GM23338 (cell line): Measurements from ENCODE around the gene MRPS14. TPM values are rescaled to one million over a fixed set of nuclear protein-coding genes. Genes with fewer than 3 reads are reported as not detected.

Experiments
- ATAC-seq: fragments of 200-7000 bp; cut with Tn5 transposase; 3 replicates; pipeline ENCODE4 v1.9.1; 2020
- DNase-seq: peaks from one replicate; pipeline ENCODE4 v3.0.0-alpha.2; 2015; ENCODE audit warnings: low spot score
- H2AFZ ChIP-seq: fragments of 200-600 bp; sonication (generic); 2 replicates; pipeline ENCODE4 v1.8.0; 2016; ENCODE audit warnings: antibody characterized with exemption, mild to moderate bottlenecking, moderate library complexity
- H3F3A ChIP-seq: fragments of 200-600 bp; sonication (generic); replicated peaks from 2 replicates; pipeline ENCODE4 v1.8.0; 2017; ENCODE audit warnings: antibody characterized with exemption, mixed run types, low read depth
- H3K27ac ChIP-seq: fragments of 200-600 bp; sonication (generic); 2 replicates; pipeline ENCODE4 v1.6.1; 2016; ENCODE audit warnings: low read depth
- H3K27me3 ChIP-seq: fragments of 200-600 bp; sonication (generic); 2 replicates; pipeline ENCODE4 v1.8.0; 2016; ENCODE audit warnings: mild to moderate bottlenecking, mixed run types, moderate library complexity; ENCODE audit not compliant: insufficient read depth
- H3K36me3 ChIP-seq: fragments of 200-600 bp; sonication (generic); 2 replicates; pipeline ENCODE4 v1.8.0; 2016; ENCODE audit warnings: mild to moderate bottlenecking; ENCODE audit not compliant: insufficient read depth
- H3K4me1 ChIP-seq: fragments of 200-600 bp; sonication (generic); 2 replicates; pipeline ENCODE4 v1.8.0; 2016; ENCODE audit warnings: mild to moderate bottlenecking, moderate library complexity; ENCODE audit not compliant: insufficient read depth
- H3K4me2 ChIP-seq: fragments of 200-600 bp; sonication (generic); 2 replicates; pipeline ENCODE4 v1.7.1; 2017; ENCODE audit warnings: mixed run types
- H3K4me3 ChIP-seq: fragments of 200-600 bp; sonication (generic); 2 replicates; pipeline ENCODE4 v1.6.1; 2016; ENCODE audit warnings: mixed run types
- H3K79me2 ChIP-seq: fragments of 200-600 bp; sonication (generic); replicated peaks from 2 replicates; pipeline ENCODE4 v1.8.0; 2017; ENCODE audit warnings: mild to moderate bottlenecking; ENCODE audit not compliant: insufficient read depth
- H3K9me2 ChIP-seq: fragments of 200-600 bp; sonication (generic); 2 replicates; pipeline ENCODE4 v1.8.0; 2017; ENCODE audit not compliant: insufficient read depth
- H4K20me1 ChIP-seq: fragments of 200-600 bp; sonication (generic); replicated peaks from 2 replicates; pipeline ENCODE4 v1.8.0; 2017; ENCODE audit warnings: mild to moderate bottlenecking; ENCODE audit not compliant: insufficient read depth
- H3K27ac Mint-ChIP-seq: 2 replicates; pipeline ENCODE4 v1.8.0; 2020; ENCODE audit warnings: inconsistent platforms, mild to moderate bottlenecking, moderate library complexity, mixed read lengths
- H3K27me3 Mint-ChIP-seq: 3 replicates; pipeline ENCODE4 v1.8.0; 2022; ENCODE audit warnings: low read depth, mild to moderate bottlenecking, moderate library complexity, mixed read lengths, inconsistent platforms; ENCODE audit not compliant: insufficient read depth, poor library complexity
- H3K36me3 Mint-ChIP-seq: 3 replicates; pipeline ENCODE4 v1.8.0; 2021; ENCODE audit warnings: low read depth, mild to moderate bottlenecking, inconsistent platforms, moderate library complexity, mixed read lengths
- H3K4me1 Mint-ChIP-seq: 3 replicates; pipeline ENCODE4 v1.8.0; 2020; ENCODE audit warnings: mild to moderate bottlenecking, inconsistent platforms, mixed read lengths
- H3K4me3 Mint-ChIP-seq: 3 replicates; pipeline ENCODE4 v1.8.0; 2021; ENCODE audit warnings: moderate library complexity, mild to moderate bottlenecking, inconsistent platforms, mixed read lengths
- H3K9me3 Mint-ChIP-seq: 3 replicates; pipeline ENCODE4 v1.8.0; 2020; ENCODE audit warnings: moderate library complexity, mild to moderate bottlenecking, inconsistent platforms, mixed read lengths
- CREB1 ChIP-seq: fragments of 250-450 bp; sonication (Bioruptor Pico); IDR thresholded peaks from 2 replicates; pipeline ENCODE4 v1.5.0; 2020; ENCODE audit warnings: low read depth, mild to moderate bottlenecking, moderate library complexity
- ETS1 ChIP-seq: IDR thresholded peaks from 2 replicates; pipeline ENCODE4 v1.6.1; 2016; ENCODE audit warnings: antibody characterized with exemption
- EZH2 ChIP-seq: fragments of 200-600 bp; sonication (generic); IDR thresholded peaks from one replicate; pipeline ENCODE4 v1.8.0; 2017; ENCODE audit warnings: antibody characterized with exemption, mild to moderate bottlenecking, low read depth; ENCODE audit not compliant: unreplicated experiment
- EZH2phosphoT487 ChIP-seq: fragments of 200-600 bp; sonication (generic); IDR thresholded peaks from one replicate; pipeline ENCODE4 v1.8.1; 2018; ENCODE audit warnings: antibody characterized with exemption; ENCODE audit not compliant: unreplicated experiment
- JUNB ChIP-seq: IDR thresholded peaks from one replicate; pipeline ENCODE4 v1.6.1; 2016; ENCODE audit warnings: antibody characterized with exemption; ENCODE audit not compliant: unreplicated experiment
- NANOG ChIP-seq: IDR thresholded peaks from 2 replicates; pipeline ENCODE4 v1.6.1; 2016; ENCODE audit warnings: antibody characterized with exemption, borderline replicate concordance
- POLR2AphosphoS5 ChIP-seq: IDR thresholded peaks from 2 replicates; pipeline ENCODE4 v1.6.1; 2016; ENCODE audit warnings: antibody characterized with exemption, low read depth
- STAT1 ChIP-seq: IDR thresholded peaks from one replicate; pipeline ENCODE4 v1.6.1; 2016; ENCODE audit warnings: antibody characterized with exemption; ENCODE audit not compliant: unreplicated experiment
- ZNF114 ChIP-seq: fragments of 250-450 bp; sonication (Bioruptor Pico); IDR thresholded peaks from 2 replicates; pipeline ENCODE4 v1.5.0; 2020; ENCODE audit warnings: mild to moderate bottlenecking, moderate library complexity
- ZNF331 ChIP-seq: fragments of 250-450 bp; sonication (Bioruptor Pico); IDR thresholded peaks from 2 replicates; pipeline ENCODE4 v1.5.0; 2020; ENCODE audit warnings: low read depth, mild to moderate bottlenecking, moderate library complexity
- ZNF462 ChIP-seq: fragments of 250-450 bp; sonication (Bioruptor Pico); IDR thresholded peaks from 2 replicates; pipeline ENCODE4 v1.5.0; 2020; ENCODE audit warnings: mild to moderate bottlenecking, moderate library complexity
- polyA plus RNA-seq: library from polyadenylated mRNA; unstranded; fragments of >200 nt; fragmentation: Nextera tagmentation; extraction: Ambion mirVana; gene quantifications from 2 replicates; pipeline ENCODE4 v1.2.1, GENCODE V29; 2016
- total RNA-seq: library from RNA; depleted of rRNA; stranded (reverse); fragments of >200 nt; shearing (Covaris generic); gene quantifications from 2 replicates; pipeline ENCODE4 v1.2.3, GENCODE V29; 2014
- TF ChIP-seq, protein P1 (sequence below), 2 experiments: fragments of 200-600 bp in 1 of 2; sonication (generic) in 1 of 2; conservative IDR thresholded peaks; 2 replicates each; pipeline versions ENCODE4 v1.5.1 to v1.6.1; 2016 to 2017; ENCODE audit warnings: antibody characterized with exemption in 2 of 2, low read depth in 2 of 2, mild to moderate bottlenecking in 2 of 2, moderate library complexity in 1 of 2
- TF ChIP-seq, protein P2 (sequence below): IDR thresholded peaks from one replicate; pipeline ENCODE4 v1.6.1; 2018; ENCODE audit warnings: antibody characterized with exemption; ENCODE audit not compliant: unreplicated experiment

MRPS14 gene
- total and polyA plus RNA-seq, 2 experiments from 2014 or later = 18.5 to 75.7 TPM

GRCh38 chr1:174965362-174966007, 57.7 kb downstream of the MRPS14 start:
- H3K4me3 Mint-ChIP-seq = no peak overlapping the region
- Histone ChIP-seq H2AFZ (no peak overlapping the region), H3F3A (no peaks in the 10 kb centered on the region), H4K20me1 (peaks cover 11% of the 10 kb centered on the region), H3K79me2 (0 out of 2 replicates have a peak, but pooled peaks cover 9% of the 10 kb centered on the region), H3K4me3 (no peak overlapping the region), H3K27ac (peak overlapping the region; percentile 72), H3K27me3 (no peaks in the 10 kb centered on the region), H3K4me2 (no peak overlapping the region), H3K9me2 (no peaks in the 10 kb centered on the region), H3K4me1 (peaks cover 11% of the 10 kb centered on the region; the same call in 1 of the 2 replicates), H3K36me3 (peaks cover 22% of the 10 kb centered on the region; the same call in 1 of the 2 replicates)
- ATAC-seq (peak; percentile 45), DNase-seq (no peak)
- TF ChIP-seq, protein P1, sequence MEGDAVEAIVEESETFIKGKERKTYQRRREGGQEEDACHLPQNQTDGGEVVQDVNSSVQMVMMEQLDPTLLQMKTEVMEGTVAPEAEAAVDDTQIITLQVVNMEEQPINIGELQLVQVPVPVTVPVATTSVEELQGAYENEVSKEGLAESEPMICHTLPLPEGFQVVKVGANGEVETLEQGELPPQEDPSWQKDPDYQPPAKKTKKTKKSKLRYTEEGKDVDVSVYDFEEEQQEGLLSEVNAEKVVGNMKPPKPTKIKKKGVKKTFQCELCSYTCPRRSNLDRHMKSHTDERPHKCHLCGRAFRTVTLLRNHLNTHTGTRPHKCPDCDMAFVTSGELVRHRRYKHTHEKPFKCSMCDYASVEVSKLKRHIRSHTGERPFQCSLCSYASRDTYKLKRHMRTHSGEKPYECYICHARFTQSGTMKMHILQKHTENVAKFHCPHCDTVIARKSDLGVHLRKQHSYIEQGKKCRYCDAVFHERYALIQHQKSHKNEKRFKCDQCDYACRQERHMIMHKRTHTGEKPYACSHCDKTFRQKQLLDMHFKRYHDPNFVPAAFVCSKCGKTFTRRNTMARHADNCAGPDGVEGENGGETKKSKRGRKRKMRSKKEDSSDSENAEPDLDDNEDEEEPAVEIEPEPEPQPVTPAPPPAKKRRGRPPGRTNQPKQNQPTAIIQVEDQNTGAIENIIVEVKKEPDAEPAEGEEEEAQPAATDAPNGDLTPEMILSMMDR (conservative IDR thresholded peaks at IDR 0.05; ENCODE audit: low read depth in 2 of 2) = no peak
- TF ChIP-seq POLR2AphosphoS5 (no peak), EZH2 (no peak), ZNF331 (CRISPR knock-in tag) (no peak), ZNF114 (CRISPR knock-in tag) (no peak), JUNB (no peak), ETS1 (no peak), NANOG (no peak), STAT1 (no peak), EZH2phosphoT487 (no peak), CREB1 (CRISPR knock-in tag) (no peak), ZNF462 (CRISPR knock-in tag) (no peak)
- TF ChIP-seq, protein P2, sequence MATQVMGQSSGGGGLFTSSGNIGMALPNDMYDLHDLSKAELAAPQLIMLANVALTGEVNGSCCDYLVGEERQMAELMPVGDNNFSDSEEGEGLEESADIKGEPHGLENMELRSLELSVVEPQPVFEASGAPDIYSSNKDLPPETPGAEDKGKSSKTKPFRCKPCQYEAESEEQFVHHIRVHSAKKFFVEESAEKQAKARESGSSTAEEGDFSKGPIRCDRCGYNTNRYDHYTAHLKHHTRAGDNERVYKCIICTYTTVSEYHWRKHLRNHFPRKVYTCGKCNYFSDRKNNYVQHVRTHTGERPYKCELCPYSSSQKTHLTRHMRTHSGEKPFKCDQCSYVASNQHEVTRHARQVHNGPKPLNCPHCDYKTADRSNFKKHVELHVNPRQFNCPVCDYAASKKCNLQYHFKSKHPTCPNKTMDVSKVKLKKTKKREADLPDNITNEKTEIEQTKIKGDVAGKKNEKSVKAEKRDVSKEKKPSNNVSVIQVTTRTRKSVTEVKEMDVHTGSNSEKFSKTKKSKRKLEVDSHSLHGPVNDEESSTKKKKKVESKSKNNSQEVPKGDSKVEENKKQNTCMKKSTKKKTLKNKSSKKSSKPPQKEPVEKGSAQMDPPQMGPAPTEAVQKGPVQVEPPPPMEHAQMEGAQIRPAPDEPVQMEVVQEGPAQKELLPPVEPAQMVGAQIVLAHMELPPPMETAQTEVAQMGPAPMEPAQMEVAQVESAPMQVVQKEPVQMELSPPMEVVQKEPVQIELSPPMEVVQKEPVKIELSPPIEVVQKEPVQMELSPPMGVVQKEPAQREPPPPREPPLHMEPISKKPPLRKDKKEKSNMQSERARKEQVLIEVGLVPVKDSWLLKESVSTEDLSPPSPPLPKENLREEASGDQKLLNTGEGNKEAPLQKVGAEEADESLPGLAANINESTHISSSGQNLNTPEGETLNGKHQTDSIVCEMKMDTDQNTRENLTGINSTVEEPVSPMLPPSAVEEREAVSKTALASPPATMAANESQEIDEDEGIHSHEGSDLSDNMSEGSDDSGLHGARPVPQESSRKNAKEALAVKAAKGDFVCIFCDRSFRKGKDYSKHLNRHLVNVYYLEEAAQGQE = no peak
- no peaks in the 10 kb centered on the region for H3K9me3 Mint-ChIP-seq
- H3K27me3 Mint-ChIP-seq = peaks cover 4% of the 10 kb centered on the region
- H3K4me1 Mint-ChIP-seq = peaks cover 22% of the 10 kb centered on the region
- peak overlapping the region; percentile 90 for H3K27ac Mint-ChIP-seq
- H3K36me3 Mint-ChIP-seq = peaks cover 29% of the 10 kb centered on the region
